Mesenchymal stem cell (in vitro differentiated cells and primary cell): ENCODE results near the gene HOXB4.

Experiments
- DNase-seq: peaks from one replicate; pipeline ENCODE4 v3.0.0-alpha.2; 2013
- H2AFZ ChIP-seq: one replicate; pipeline ENCODE4 v1.6.1; 2013; ENCODE audit warnings: low read depth, mild to moderate bottlenecking, control low read depth, inconsistent platforms, low read length, moderate library complexity
- H2AK5ac ChIP-seq: 2 replicates; pipeline ENCODE4 v1.6.1; 2013; ENCODE audit warnings: low read length, moderate library complexity, mild to moderate bottlenecking, inconsistent platforms; ENCODE audit not compliant: severe bottlenecking
- H2BK120ac ChIP-seq: one replicate; pipeline ENCODE4 v1.6.1; 2013; ENCODE audit warnings: low read depth, mild to moderate bottlenecking, inconsistent platforms, low read length, moderate library complexity
- H2BK12ac ChIP-seq, 2 experiments: one replicate each; pipeline ENCODE4 v1.6.1; 2013; ENCODE audit warnings: inconsistent platforms in 2 of 2, low read length in 2 of 2, mild to moderate bottlenecking in 2 of 2, moderate library complexity in 2 of 2, control low read depth in 1 of 2
- H2BK15ac ChIP-seq: one replicate; pipeline ENCODE4 v1.6.1; 2013; ENCODE audit warnings: mild to moderate bottlenecking, low read depth, inconsistent platforms; ENCODE audit not compliant: poor library complexity, severe bottlenecking
- H2BK5ac ChIP-seq: 2 replicates; pipeline ENCODE4 v1.6.1; 2013; ENCODE audit warnings: low read depth, mild to moderate bottlenecking, low read length, control low read depth, inconsistent platforms; ENCODE audit not compliant: poor library complexity, severe bottlenecking
- H3K14ac ChIP-seq, 2 experiments: one replicate each; pipeline ENCODE4 v1.6.1; 2013; ENCODE audit warnings: inconsistent platforms in 2 of 2, low read length in 2 of 2, control low read depth in 1 of 2, mild to moderate bottlenecking in 1 of 2, moderate library complexity in 1 of 2
- H3K18ac ChIP-seq, 2 experiments: one replicate each; pipeline ENCODE4 v1.6.1; 2013; ENCODE audit warnings: inconsistent platforms in 2 of 2, low read length in 2 of 2, control low read depth in 1 of 2, low read depth in 1 of 2, mild to moderate bottlenecking in 1 of 2
- H3K23ac ChIP-seq, 2 experiments: one replicate each; pipeline ENCODE4 v1.6.1; 2013; ENCODE audit warnings: inconsistent platforms in 2 of 2, low read length in 2 of 2, mild to moderate bottlenecking in 2 of 2, moderate library complexity in 2 of 2, control low read depth in 1 of 2
- H3K27ac ChIP-seq: 2 replicates; pipeline ENCODE4 v1.5.1; 2013; ENCODE audit warnings: mild to moderate bottlenecking, moderate library complexity, low read length, control low read depth, inconsistent platforms; ENCODE audit not compliant: poor library complexity, severe bottlenecking
- H3K27me3 ChIP-seq, 2 experiments: 2 replicates each; pipeline versions ENCODE4 v1.6.1 to v1.7.0; 2013; ENCODE audit warnings: low read length in 2 of 2, mild to moderate bottlenecking in 2 of 2, moderate library complexity in 2 of 2, control low read depth in 1 of 2, inconsistent platforms in 1 of 2; ENCODE audit not compliant: control insufficient read depth in 1 of 2, insufficient read depth in 1 of 2
- H3K36me3 ChIP-seq, 2 experiments: 2 replicates each; pipeline versions ENCODE4 v1.6.1 to v1.7.0; 2013; ENCODE audit warnings: low read length in 2 of 2, control low read depth in 1 of 2, inconsistent platforms in 1 of 2, low read depth in 1 of 2, mild to moderate bottlenecking in 1 of 2; ENCODE audit not compliant: insufficient read depth in 2 of 2, control insufficient read depth in 1 of 2
- H3K4ac ChIP-seq, 2 experiments: one replicate each; pipeline ENCODE4 v1.6.1; 2013; ENCODE audit warnings: inconsistent platforms in 2 of 2, low read length in 2 of 2, mild to moderate bottlenecking in 2 of 2, moderate library complexity in 2 of 2, control low read depth in 1 of 2, low read depth in 1 of 2
- H3K4me1 ChIP-seq: 2 replicates; pipeline ENCODE4 v1.6.1; 2013; ENCODE audit warnings: low read depth, low read length, control low read depth; ENCODE audit not compliant: control insufficient read depth, insufficient read depth
- H3K4me2 ChIP-seq: 2 replicates; pipeline ENCODE4 v1.6.1; 2013; ENCODE audit warnings: low read length, mild to moderate bottlenecking, inconsistent platforms; ENCODE audit not compliant: poor library complexity, severe bottlenecking
- H3K4me3 ChIP-seq, 2 experiments: 2 replicates each; pipeline versions ENCODE4 v1.5.1 to v1.7.0; 2013; ENCODE audit warnings: low read length in 2 of 2, mild to moderate bottlenecking in 2 of 2, control low read depth in 1 of 2, low read depth in 1 of 2; ENCODE audit not compliant: insufficient read depth in 1 of 2
- H3K79me1 ChIP-seq: replicated peaks from 2 replicates; pipeline ENCODE4 v1.6.1; 2013; ENCODE audit warnings: mild to moderate bottlenecking, control low read depth, low read length, inconsistent platforms; ENCODE audit not compliant: poor library complexity, severe bottlenecking
- H3K9ac ChIP-seq: 2 replicates; pipeline ENCODE4 v1.7.0; 2013; ENCODE audit warnings: mild to moderate bottlenecking, low read length, moderate library complexity
- H3K9me3 ChIP-seq: 2 replicates; pipeline ENCODE4 v1.7.0; 2013; ENCODE audit warnings: mild to moderate bottlenecking, low read length; ENCODE audit not compliant: control insufficient read depth
- H4K8ac ChIP-seq: one replicate; pipeline ENCODE4 v1.6.1; 2013; ENCODE audit warnings: inconsistent platforms, mild to moderate bottlenecking, low read length, moderate library complexity
- H4K91ac ChIP-seq: one replicate; pipeline ENCODE4 v1.6.1; 2013; ENCODE audit warnings: mild to moderate bottlenecking, low read length, inconsistent platforms
- WGBS: methylation state at CpG from one replicate; pipeline ENCODE4 v1.1.7; 2013; ENCODE audit warnings: mixed read lengths; 5-methylcytosine and 5-hydroxymethylcytosine counted together

HOXB4 gene

DNA sequence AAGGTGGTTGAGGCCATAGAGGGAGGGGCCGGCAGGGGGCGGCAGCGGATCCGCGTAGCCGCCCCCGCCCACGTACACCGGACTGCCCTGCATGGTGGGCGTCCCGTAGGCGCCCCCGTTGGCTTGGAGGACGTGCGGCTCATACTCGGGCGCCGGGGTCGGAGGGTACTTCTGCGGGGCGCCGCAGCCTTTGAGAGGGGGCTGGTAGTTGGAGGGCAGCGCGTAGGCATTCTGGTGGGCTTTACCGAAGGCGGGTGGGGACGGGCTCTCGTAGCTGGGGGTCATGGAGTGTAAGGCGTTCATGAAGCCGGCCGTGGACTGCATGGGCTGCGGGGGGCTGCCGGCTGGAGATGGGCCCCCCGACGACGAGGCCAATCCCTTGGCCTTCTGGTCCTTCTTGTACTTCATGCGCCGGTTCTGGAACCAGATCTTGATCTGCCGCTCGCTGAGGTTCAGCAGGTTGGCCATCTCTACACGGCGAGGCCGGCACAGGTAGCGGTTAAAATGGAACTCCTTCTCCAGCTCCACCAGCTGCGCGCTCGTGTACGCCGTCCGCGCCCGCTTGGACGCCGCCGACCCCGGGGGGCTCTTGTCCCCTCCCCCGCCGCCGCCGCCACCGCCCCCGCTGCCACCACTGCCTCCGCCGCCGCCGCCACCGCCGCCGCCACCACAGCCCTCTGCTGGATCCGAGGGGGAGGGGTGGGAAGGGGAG lies 27.5 kb downstream of the HOXB4 start:
- Histone ChIP-seq H3K4me2 (no peak overlapping the region), H2AK5ac (peak overlapping the region; percentile 35), H2BK120ac (peak overlapping the region; percentile 64), H3K4me1 (peaks cover 38% of the 10 kb centered on the region), H4K91ac (peak overlapping the region; percentile 84), H4K8ac (peak overlapping the region; percentile 86), H3K14ac (no peak overlapping the region), H2BK12ac (peak overlapping the region; percentile 14 to 61), H2BK5ac (no peak overlapping the region), H3K18ac (peak overlapping the region; percentile 58 to 85), H3K9me3 (no peaks in the 10 kb centered on the region), H3K23ac (peak overlapping the region in 1 of 2 experiments; percentile 0), H3K4me3 (no peak overlapping the region), H3K36me3 (peaks cover 25 to 33% of the 10 kb centered on the region in 2 experiments), H2BK15ac (peak overlapping the region; percentile 32), H3K4ac (peak overlapping the region; percentile 12 to 35), H3K27ac (no peak overlapping the region), H3K27me3 (no peaks in the 10 kb centered on the region), H2AFZ (no peak overlapping the region), H3K79me1 (peaks cover 2% of the 10 kb centered on the region), H3K9ac (peak overlapping the region; percentile 100)
- WGBS, result 35% methylated on average over 42 of the region's 70 CpGs
- DNase-seq, result peak; percentile 35

GRCh38 chr17:48549914-48550501 lies 28.1 kb downstream of the HOXB4 start:
- H3K9me3 ChIP-seq, result no peaks in the 10 kb centered on the region
- H3K4me2 ChIP-seq, result no peak overlapping the region
- peaks cover 2% of the 10 kb centered on the region for H3K79me1 ChIP-seq
- peaks cover 25 to 33% of the 10 kb centered on the region in 2 experiments for H3K36me3 ChIP-seq
- H3K27me3 ChIP-seq, result no peaks in the 10 kb centered on the region
- H3K4ac ChIP-seq, result peak overlapping the region; percentile 12 to 39
- H3K4me1 ChIP-seq, result peaks cover 39% of the 10 kb centered on the region
- H3K23ac ChIP-seq, result peak overlapping the region in 1 of 2 experiments; percentile 0
- no peak overlapping the region for H2BK5ac ChIP-seq
- peak overlapping the region; percentile 68 for H2AK5ac ChIP-seq
- peak overlapping the region; percentile 86 for H4K8ac ChIP-seq
- 30% methylated on average over 11 of the region's 18 CpGs for WGBS
- H3K18ac ChIP-seq, result peak overlapping the region; percentile 58 to 85
- no peak overlapping the region for H3K14ac ChIP-seq
- peak overlapping the region; percentile 32 for H2BK15ac ChIP-seq
- peak overlapping the region; percentile 84 for H4K91ac ChIP-seq
- peak; percentile 61 for DNase-seq
- H2BK12ac ChIP-seq, result peak overlapping the region in 1 of 2 experiments; percentile 4
- H2AFZ ChIP-seq, result no peak overlapping the region
- peak overlapping the region; percentile 64 for H2BK120ac ChIP-seq
- peak overlapping the region; percentile 100 for H3K9ac ChIP-seq
- H3K27ac ChIP-seq, result peak overlapping the region; percentile 7
- peak overlapping the region in 1 of 2 experiments; percentile 43 for H3K4me3 ChIP-seq

- Histone ChIP-seq H2BK120ac (no peak overlapping the region), H2BK15ac (no peak overlapping the region), H2BK12ac (peak overlapping the region in 1 of 2 experiments; percentile 48), H2AK5ac (peak overlapping the region; percentile 13), H4K8ac (peak overlapping the region; percentile 46), H3K79me1 (peaks cover 2% of the 10 kb centered on the region), H3K4me1 (peaks cover 35% of the 10 kb centered on the region), H4K91ac (no peak overlapping the region), H3K9me3 (no peaks in the 10 kb centered on the region), H3K27me3 (no peaks in the 10 kb centered on the region), H3K36me3 (peaks cover 25 to 33% of the 10 kb centered on the region in 2 experiments), H2BK5ac (no peak overlapping the region), H3K23ac (no peak overlapping the region), H3K27ac (peak overlapping the region; percentile 61), H3K4ac (peak overlapping the region in 1 of 2 experiments; percentile 17), H2AFZ (no peak overlapping the region), H3K18ac (peak overlapping the region; percentile 61 to 68), H3K14ac (no peak overlapping the region), H3K4me3 (no peak overlapping the region), H3K4me2 (no peak overlapping the region), H3K9ac (peak overlapping the region; percentile 100)
- DNase-seq, result peak; percentile 57
- WGBS, result 17% methylated on average over 3 of the region's 3 CpGs
Measured at GRCh38 chr17:48549281-48549630, 28.9 kb downstream of the HOXB4 start.

GRCh38 chr17:48548523-48549280 lies 29.4 kb downstream of the HOXB4 start:
- no peaks in the 10 kb centered on the region for H3K9me3 ChIP-seq
- peak overlapping the region; percentile 98 for H2AK5ac ChIP-seq
- no peak overlapping the region for H4K91ac ChIP-seq
- DNase-seq, result no peak
- H4K8ac ChIP-seq, result no peak overlapping the region
- H3K27me3 ChIP-seq, result no peaks in the 10 kb centered on the region
- H2BK5ac ChIP-seq, result no peak overlapping the region
- H2AFZ ChIP-seq, result no peak overlapping the region
- H3K79me1 ChIP-seq, result peaks cover 2% of the 10 kb centered on the region
- no peak overlapping the region for H3K14ac ChIP-seq
- H3K36me3 ChIP-seq, result peaks cover 25 to 33% of the 10 kb centered on the region in 2 experiments
- peak overlapping the region; percentile 84 for H3K27ac ChIP-seq
- H3K4me2 ChIP-seq, result no peak overlapping the region
- peak overlapping the region in 1 of 2 experiments; percentile 18 for H3K18ac ChIP-seq
- peak overlapping the region in 1 of 2 experiments; percentile 50 for H3K4me3 ChIP-seq
- no CpG with 5 or more reads among the region's 6 CpGs for WGBS
- H3K4ac ChIP-seq, result peak overlapping the region in 1 of 2 experiments; percentile 71
- no peak overlapping the region for H2BK12ac ChIP-seq
- H3K23ac ChIP-seq, result no peak overlapping the region
- H3K4me1 ChIP-seq, result peaks cover 34% of the 10 kb centered on the region
- H2BK120ac ChIP-seq, result peak overlapping the region; percentile 69
- H2BK15ac ChIP-seq, result no peak overlapping the region
- peak overlapping the region; percentile 100 for H3K9ac ChIP-seq
